ENCODE data around the gene NAA11.
"Not testable (repeated sequence)": the region's sequence is repeated elsewhere in the genome, so short reads cannot be mapped to it uniquely, and the experiment has no call there.

NAA11 gene

GRCh38 chr4:79308971-79309370 is 16.9 kb downstream of the NAA11 start:
- no peak for DNase-seq (ENCODE audit: low read depth in 2 of 3, low spot score in 1 of 3)

GRCh38 chr4:79308137-79308536 is 17.7 kb downstream of the NAA11 start:
- no peak for DNase-seq (ENCODE audit: low read depth in 2 of 3, low spot score in 1 of 3)

- no peak for DNase-seq (ENCODE audit: low read depth in 2 of 3, low spot score in 1 of 3)
These were observed 19.1 kb downstream of the NAA11 start for GRCh38 chr4:79306795-79307194.

- no peak for DNase-seq (ENCODE audit: low read depth in 2 of 3, low spot score in 1 of 3)
These were observed 25.6 kb downstream of the NAA11 start for GRCh38 chr4:79300280-79300679.

- DNase-seq (ENCODE audit: low read depth in 2 of 3, low spot score in 1 of 3) = no peak
These were observed 27.4 kb downstream of the NAA11 start for GRCh38 chr4:79298484-79298883.

- no peak for DNase-seq (ENCODE audit: low read depth in 2 of 3, low spot score in 1 of 3)
These were observed 27.8 kb downstream of the NAA11 start for GRCh38 chr4:79298027-79298426.

GRCh38 chr4:79297479-79297878 is 28.4 kb downstream of the NAA11 start:
- no peak for DNase-seq (ENCODE audit: low read depth in 2 of 3, low spot score in 1 of 3)

GRCh38 chr4:79296768-79297428 is 29.0 kb downstream of the NAA11 start:
- no peak for DNase-seq (ENCODE audit: low read depth in 2 of 3, low spot score in 1 of 3)

- no peak for DNase-seq (ENCODE audit: low read depth in 2 of 3, low spot score in 1 of 3)
These were observed 30.8 kb downstream of the NAA11 start for GRCh38 chr4:79295086-79295485.

GRCh38 chr4:79294064-79294463 is 31.8 kb downstream of the NAA11 start:
- no peak for DNase-seq (ENCODE audit: low read depth in 2 of 3, low spot score in 1 of 3)

- no peak for DNase-seq (ENCODE audit: low read depth in 2 of 3, low spot score in 1 of 3)
These were observed 33.9 kb downstream of the NAA11 start for GRCh38 chr4:79292008-79292407.

- DNase-seq (ENCODE audit: low read depth in 2 of 3, low spot score in 1 of 3) = no peak
These were observed 35.5 kb downstream of the NAA11 start for GRCh38 chr4:79290376-79290775.

- DNase-seq (ENCODE audit: low read depth in 2 of 3, low spot score in 1 of 3) = no peak
These were observed 37.7 kb downstream of the NAA11 start for GRCh38 chr4:79288185-79288584.

GRCh38 chr4:79287718-79288117 is 38.1 kb downstream of the NAA11 start:
- DNase-seq (ENCODE audit: low read depth in 2 of 3, low spot score in 1 of 3) = no peak

- DNase-seq (ENCODE audit: low read depth in 2 of 3, low spot score in 1 of 3) = no peak
These were observed 38.8 kb downstream of the NAA11 start for GRCh38 chr4:79287076-79287475.

- DNase-seq (ENCODE audit: low read depth in 2 of 3, low spot score in 1 of 3) = no peak
These were observed 44.1 kb downstream of the NAA11 start for GRCh38 chr4:79281566-79282359.

- DNase-seq (ENCODE audit: low read depth in 2 of 3, low spot score in 1 of 3) = not testable (repeated sequence)
These were observed 48.4 kb downstream of the NAA11 start for GRCh38 chr4:79277467-79277866.

- no peak for DNase-seq (ENCODE audit: low read depth in 2 of 3, low spot score in 1 of 3)
These were observed 51.9 kb downstream of the NAA11 start for GRCh38 chr4:79273915-79274314.

GRCh38 chr4:79272761-79273160 is 53.1 kb downstream of the NAA11 start:
- DNase-seq (ENCODE audit: low read depth in 2 of 3, low spot score in 1 of 3) = no peak

GRCh38 chr4:79272126-79272525 is 53.7 kb downstream of the NAA11 start:
- DNase-seq (ENCODE audit: low read depth in 2 of 3, low spot score in 1 of 3) = no peak

GRCh38 chr4:79267671-79268070 is 58.2 kb downstream of the NAA11 start:
- no peak for DNase-seq (ENCODE audit: low read depth in 2 of 3, low spot score in 1 of 3)

Measured in stimulated activated CD4-positive, alpha-beta T cell treated with anti-CD3 and anti-CD28 coated beads, Interleukin-12 subunit alpha, Interleukin-12 subunit beta, amount 100 ng/mL, for 48 hours (primary cell).